GM23338 (cell line): Measurements from ENCODE around the gene GPR87. TPM values are rescaled to one million over a fixed set of nuclear protein-coding genes. Genes with fewer than 3 reads are reported as not detected.

Experiments
- ATAC-seq: fragments of 200-7000 bp; cut with Tn5 transposase; 3 replicates; pipeline ENCODE4 v1.9.1; 2020
- DNase-seq: peaks from one replicate; pipeline ENCODE4 v3.0.0-alpha.2; 2015; ENCODE audit warnings: low spot score
- H2AFZ ChIP-seq: fragments of 200-600 bp; sonication (generic); 2 replicates; pipeline ENCODE4 v1.8.0; 2016; ENCODE audit warnings: antibody characterized with exemption, mild to moderate bottlenecking, moderate library complexity
- H3F3A ChIP-seq: fragments of 200-600 bp; sonication (generic); replicated peaks from 2 replicates; pipeline ENCODE4 v1.8.0; 2017; ENCODE audit warnings: antibody characterized with exemption, mixed run types, low read depth
- H3K27ac ChIP-seq: fragments of 200-600 bp; sonication (generic); 2 replicates; pipeline ENCODE4 v1.6.1; 2016; ENCODE audit warnings: low read depth
- H3K27me3 ChIP-seq: fragments of 200-600 bp; sonication (generic); 2 replicates; pipeline ENCODE4 v1.8.0; 2016; ENCODE audit warnings: mild to moderate bottlenecking, mixed run types, moderate library complexity; ENCODE audit not compliant: insufficient read depth
- H3K36me3 ChIP-seq: fragments of 200-600 bp; sonication (generic); 2 replicates; pipeline ENCODE4 v1.8.0; 2016; ENCODE audit warnings: mild to moderate bottlenecking; ENCODE audit not compliant: insufficient read depth
- H3K4me1 ChIP-seq: fragments of 200-600 bp; sonication (generic); 2 replicates; pipeline ENCODE4 v1.8.0; 2016; ENCODE audit warnings: mild to moderate bottlenecking, moderate library complexity; ENCODE audit not compliant: insufficient read depth
- H3K4me2 ChIP-seq: fragments of 200-600 bp; sonication (generic); 2 replicates; pipeline ENCODE4 v1.7.1; 2017; ENCODE audit warnings: mixed run types
- H3K4me3 ChIP-seq: fragments of 200-600 bp; sonication (generic); 2 replicates; pipeline ENCODE4 v1.6.1; 2016; ENCODE audit warnings: mixed run types
- H3K79me2 ChIP-seq: fragments of 200-600 bp; sonication (generic); replicated peaks from 2 replicates; pipeline ENCODE4 v1.8.0; 2017; ENCODE audit warnings: mild to moderate bottlenecking; ENCODE audit not compliant: insufficient read depth
- H3K9me2 ChIP-seq: fragments of 200-600 bp; sonication (generic); 2 replicates; pipeline ENCODE4 v1.8.0; 2017; ENCODE audit not compliant: insufficient read depth
- H4K20me1 ChIP-seq: fragments of 200-600 bp; sonication (generic); replicated peaks from 2 replicates; pipeline ENCODE4 v1.8.0; 2017; ENCODE audit warnings: mild to moderate bottlenecking; ENCODE audit not compliant: insufficient read depth
- H3K27ac Mint-ChIP-seq: 2 replicates; pipeline ENCODE4 v1.8.0; 2020; ENCODE audit warnings: inconsistent platforms, mild to moderate bottlenecking, moderate library complexity, mixed read lengths
- H3K27me3 Mint-ChIP-seq: 3 replicates; pipeline ENCODE4 v1.8.0; 2022; ENCODE audit warnings: low read depth, mild to moderate bottlenecking, moderate library complexity, mixed read lengths, inconsistent platforms; ENCODE audit not compliant: insufficient read depth, poor library complexity
- H3K36me3 Mint-ChIP-seq: 3 replicates; pipeline ENCODE4 v1.8.0; 2021; ENCODE audit warnings: low read depth, mild to moderate bottlenecking, inconsistent platforms, moderate library complexity, mixed read lengths
- H3K4me1 Mint-ChIP-seq: 3 replicates; pipeline ENCODE4 v1.8.0; 2020; ENCODE audit warnings: mild to moderate bottlenecking, inconsistent platforms, mixed read lengths
- H3K4me3 Mint-ChIP-seq: 3 replicates; pipeline ENCODE4 v1.8.0; 2021; ENCODE audit warnings: moderate library complexity, mild to moderate bottlenecking, inconsistent platforms, mixed read lengths
- H3K9me3 Mint-ChIP-seq: 3 replicates; pipeline ENCODE4 v1.8.0; 2020; ENCODE audit warnings: moderate library complexity, mild to moderate bottlenecking, inconsistent platforms, mixed read lengths
- CREB1 ChIP-seq: fragments of 250-450 bp; sonication (Bioruptor Pico); IDR thresholded peaks from 2 replicates; pipeline ENCODE4 v1.5.0; 2020; ENCODE audit warnings: low read depth, mild to moderate bottlenecking, moderate library complexity
- EZH2phosphoT487 ChIP-seq: fragments of 200-600 bp; sonication (generic); IDR thresholded peaks from one replicate; pipeline ENCODE4 v1.8.1; 2018; ENCODE audit warnings: antibody characterized with exemption; ENCODE audit not compliant: unreplicated experiment
- JUNB ChIP-seq: IDR thresholded peaks from one replicate; pipeline ENCODE4 v1.6.1; 2016; ENCODE audit warnings: antibody characterized with exemption; ENCODE audit not compliant: unreplicated experiment
- NANOG ChIP-seq: IDR thresholded peaks from 2 replicates; pipeline ENCODE4 v1.6.1; 2016; ENCODE audit warnings: antibody characterized with exemption, borderline replicate concordance
- POLR2AphosphoS5 ChIP-seq: IDR thresholded peaks from 2 replicates; pipeline ENCODE4 v1.6.1; 2016; ENCODE audit warnings: antibody characterized with exemption, low read depth
- STAT1 ChIP-seq: IDR thresholded peaks from one replicate; pipeline ENCODE4 v1.6.1; 2016; ENCODE audit warnings: antibody characterized with exemption; ENCODE audit not compliant: unreplicated experiment
- ZNF331 ChIP-seq: fragments of 250-450 bp; sonication (Bioruptor Pico); IDR thresholded peaks from 2 replicates; pipeline ENCODE4 v1.5.0; 2020; ENCODE audit warnings: low read depth, mild to moderate bottlenecking, moderate library complexity
- polyA plus RNA-seq: library from polyadenylated mRNA; unstranded; fragments of >200 nt; fragmentation: Nextera tagmentation; extraction: Ambion mirVana; gene quantifications from 2 replicates; pipeline ENCODE4 v1.2.1, GENCODE V29; 2016
- total RNA-seq: library from RNA; depleted of rRNA; stranded (reverse); fragments of >200 nt; shearing (Covaris generic); gene quantifications from 2 replicates; pipeline ENCODE4 v1.2.3, GENCODE V29; 2014
- TF ChIP-seq, protein P1 (sequence below), 2 experiments: fragments of 200-600 bp in 1 of 2; sonication (generic) in 1 of 2; conservative IDR thresholded peaks; 2 replicates each; pipeline versions ENCODE4 v1.5.1 to v1.6.1; 2016 to 2017; ENCODE audit warnings: antibody characterized with exemption in 2 of 2, low read depth in 2 of 2, mild to moderate bottlenecking in 2 of 2, moderate library complexity in 1 of 2
- TF ChIP-seq, protein P2 (sequence below): fragments of 250-450 bp; sonication (Bioruptor Pico); IDR thresholded peaks from 2 replicates; pipeline ENCODE4 v1.5.0; 2020; ENCODE audit warnings: mild to moderate bottlenecking, moderate library complexity

GPR87 gene
- total and polyA plus RNA-seq, 2 experiments from 2014 or later, result 0.21 TPM; not detected in 1

DNA sequence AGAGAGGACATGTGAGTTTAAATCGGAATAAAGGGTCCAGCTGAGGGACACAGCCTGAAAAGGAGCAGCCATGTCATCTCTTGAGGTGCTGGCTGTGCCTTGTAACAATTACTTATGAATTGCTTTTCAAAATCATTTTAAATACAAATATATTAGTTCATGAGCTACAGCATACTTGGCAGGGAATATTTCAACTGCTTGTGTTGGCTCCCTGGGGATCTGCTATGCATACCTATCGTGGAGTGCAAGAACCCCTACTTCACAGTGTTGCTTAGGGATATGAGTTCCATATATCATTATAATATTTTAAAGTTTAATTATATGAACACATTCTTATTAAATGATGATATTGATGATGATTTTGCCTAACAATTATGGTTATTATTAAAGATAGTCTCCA lies 19.2 kb downstream of the GPR87 start:
- TF ChIP-seq POLR2AphosphoS5, result no peak
- TF ChIP-seq NANOG, result no peak
- TF ChIP-seq, protein P1, sequence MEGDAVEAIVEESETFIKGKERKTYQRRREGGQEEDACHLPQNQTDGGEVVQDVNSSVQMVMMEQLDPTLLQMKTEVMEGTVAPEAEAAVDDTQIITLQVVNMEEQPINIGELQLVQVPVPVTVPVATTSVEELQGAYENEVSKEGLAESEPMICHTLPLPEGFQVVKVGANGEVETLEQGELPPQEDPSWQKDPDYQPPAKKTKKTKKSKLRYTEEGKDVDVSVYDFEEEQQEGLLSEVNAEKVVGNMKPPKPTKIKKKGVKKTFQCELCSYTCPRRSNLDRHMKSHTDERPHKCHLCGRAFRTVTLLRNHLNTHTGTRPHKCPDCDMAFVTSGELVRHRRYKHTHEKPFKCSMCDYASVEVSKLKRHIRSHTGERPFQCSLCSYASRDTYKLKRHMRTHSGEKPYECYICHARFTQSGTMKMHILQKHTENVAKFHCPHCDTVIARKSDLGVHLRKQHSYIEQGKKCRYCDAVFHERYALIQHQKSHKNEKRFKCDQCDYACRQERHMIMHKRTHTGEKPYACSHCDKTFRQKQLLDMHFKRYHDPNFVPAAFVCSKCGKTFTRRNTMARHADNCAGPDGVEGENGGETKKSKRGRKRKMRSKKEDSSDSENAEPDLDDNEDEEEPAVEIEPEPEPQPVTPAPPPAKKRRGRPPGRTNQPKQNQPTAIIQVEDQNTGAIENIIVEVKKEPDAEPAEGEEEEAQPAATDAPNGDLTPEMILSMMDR (conservative IDR thresholded peaks at IDR 0.05; ENCODE audit: low read depth in 2 of 2), result no peak
- TF ChIP-seq CREB1 (CRISPR knock-in tag), result no peak
- TF ChIP-seq, protein P2, sequence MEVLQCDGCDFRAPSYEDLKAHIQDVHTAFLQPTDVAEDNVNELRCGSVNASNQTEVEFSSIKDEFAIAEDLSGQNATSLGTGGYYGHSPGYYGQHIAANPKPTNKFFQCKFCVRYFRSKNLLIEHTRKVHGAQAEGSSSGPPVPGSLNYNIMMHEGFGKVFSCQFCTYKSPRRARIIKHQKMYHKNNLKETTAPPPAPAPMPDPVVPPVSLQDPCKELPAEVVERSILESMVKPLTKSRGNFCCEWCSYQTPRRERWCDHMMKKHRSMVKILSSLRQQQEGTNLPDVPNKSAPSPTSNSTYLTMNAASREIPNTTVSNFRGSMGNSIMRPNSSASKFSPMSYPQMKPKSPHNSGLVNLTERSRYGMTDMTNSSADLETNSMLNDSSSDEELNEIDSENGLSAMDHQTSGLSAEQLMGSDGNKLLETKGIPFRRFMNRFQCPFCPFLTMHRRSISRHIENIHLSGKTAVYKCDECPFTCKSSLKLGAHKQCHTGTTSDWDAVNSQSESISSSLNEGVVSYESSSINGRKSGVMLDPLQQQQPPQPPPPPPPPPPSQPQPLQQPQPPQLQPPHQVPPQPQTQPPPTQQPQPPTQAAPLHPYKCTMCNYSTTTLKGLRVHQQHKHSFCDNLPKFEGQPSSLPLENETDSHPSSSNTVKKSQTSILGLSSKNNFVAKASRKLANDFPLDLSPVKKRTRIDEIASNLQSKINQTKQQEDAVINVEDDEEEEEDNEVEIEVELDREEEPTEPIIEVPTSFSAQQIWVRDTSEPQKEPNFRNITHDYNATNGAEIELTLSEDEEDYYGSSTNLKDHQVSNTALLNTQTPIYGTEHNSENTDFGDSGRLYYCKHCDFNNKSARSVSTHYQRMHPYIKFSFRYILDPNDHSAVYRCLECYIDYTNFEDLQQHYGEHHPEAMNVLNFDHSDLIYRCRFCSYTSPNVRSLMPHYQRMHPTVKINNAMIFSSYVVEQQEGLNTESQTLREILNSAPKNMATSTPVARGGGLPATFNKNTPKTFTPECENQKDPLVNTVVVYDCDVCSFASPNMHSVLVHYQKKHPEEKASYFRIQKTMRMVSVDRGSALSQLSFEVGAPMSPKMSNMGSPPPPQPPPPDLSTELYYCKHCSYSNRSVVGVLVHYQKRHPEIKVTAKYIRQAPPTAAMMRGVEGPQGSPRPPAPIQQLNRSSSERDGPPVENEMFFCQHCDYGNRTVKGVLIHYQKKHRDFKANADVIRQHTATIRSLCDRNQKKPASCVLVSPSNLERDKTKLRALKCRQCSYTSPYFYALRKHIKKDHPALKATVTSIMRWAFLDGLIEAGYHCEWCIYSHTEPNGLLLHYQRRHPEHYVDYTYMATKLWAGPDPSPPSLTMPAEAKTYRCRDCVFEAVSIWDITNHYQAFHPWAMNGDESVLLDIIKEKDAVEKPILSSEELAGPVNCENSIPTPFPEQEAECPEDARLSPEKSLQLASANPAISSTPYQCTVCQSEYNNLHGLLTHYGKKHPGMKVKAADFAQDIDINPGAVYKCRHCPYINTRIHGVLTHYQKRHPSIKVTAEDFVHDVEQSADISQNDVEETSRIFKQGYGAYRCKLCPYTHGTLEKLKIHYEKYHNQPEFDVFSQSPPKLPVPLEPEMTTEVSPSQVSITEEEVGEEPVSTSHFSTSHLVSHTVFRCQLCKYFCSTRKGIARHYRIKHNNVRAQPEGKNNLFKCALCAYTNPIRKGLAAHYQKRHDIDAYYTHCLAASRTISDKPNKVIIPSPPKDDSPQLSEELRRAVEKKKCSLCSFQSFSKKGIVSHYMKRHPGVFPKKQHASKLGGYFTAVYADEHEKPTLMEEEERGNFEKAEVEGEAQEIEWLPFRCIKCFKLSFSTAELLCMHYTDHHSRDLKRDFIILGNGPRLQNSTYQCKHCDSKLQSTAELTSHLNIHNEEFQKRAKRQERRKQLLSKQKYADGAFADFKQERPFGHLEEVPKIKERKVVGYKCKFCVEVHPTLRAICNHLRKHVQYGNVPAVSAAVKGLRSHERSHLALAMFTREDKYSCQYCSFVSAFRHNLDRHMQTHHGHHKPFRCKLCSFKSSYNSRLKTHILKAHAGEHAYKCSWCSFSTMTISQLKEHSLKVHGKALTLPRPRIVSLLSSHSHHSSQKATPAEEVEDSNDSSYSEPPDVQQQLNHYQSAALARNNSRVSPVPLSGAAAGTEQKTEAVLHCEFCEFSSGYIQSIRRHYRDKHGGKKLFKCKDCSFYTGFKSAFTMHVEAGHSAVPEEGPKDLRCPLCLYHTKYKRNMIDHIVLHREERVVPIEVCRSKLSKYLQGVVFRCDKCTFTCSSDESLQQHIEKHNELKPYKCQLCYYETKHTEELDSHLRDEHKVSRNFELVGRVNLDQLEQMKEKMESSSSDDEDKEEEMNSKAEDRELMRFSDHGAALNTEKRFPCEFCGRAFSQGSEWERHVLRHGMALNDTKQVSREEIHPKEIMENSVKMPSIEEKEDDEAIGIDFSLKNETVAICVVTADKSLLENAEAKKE (CRISPR knock-in tag), result no peak
- no peak for TF ChIP-seq STAT1
- no peak for TF ChIP-seq EZH2phosphoT487
- TF ChIP-seq JUNB, result no peak
- no peak for TF ChIP-seq ZNF331 (CRISPR knock-in tag)
- Histone ChIP-seq H3K36me3 (no peaks in the 10 kb centered on the region), H3K4me3 (no peak overlapping the region), H3F3A (no peaks in the 10 kb centered on the region), H2AFZ (no peak overlapping the region), H3K4me1 (peaks cover 11% of the 10 kb centered on the region), H3K4me2 (no peak overlapping the region), H3K27me3 (no peaks in the 10 kb centered on the region), H3K27ac (no peak overlapping the region), H3K79me2 (no peaks in the 10 kb centered on the region), H4K20me1 (no peaks in the 10 kb centered on the region), H3K9me2 (no peaks in the 10 kb centered on the region)
- Mint-ChIP-seq H3K27ac (peak overlapping the region; percentile 11; the same call in 1 of the 2 replicates), H3K4me3 (no peak overlapping the region), H3K9me3 (no peaks in the 10 kb centered on the region), H3K36me3 (no peaks in the 10 kb centered on the region), H3K27me3 (no peaks in the 10 kb centered on the region), H3K4me1 (peaks cover 25% of the 10 kb centered on the region)
- DNase-seq (no peak), ATAC-seq (no peak)
